ENCODE results near the gene HMGB4. TPM values are rescaled to one million over a fixed set of nuclear protein-coding genes. Genes with fewer than 3 reads are reported as not detected.

HMGB4 gene
- total and polyA plus RNA-seq, 2 of the 4 experiments (the other 2 are of a cell fraction), result not detected

GRCh38 chr1:33872275-33872674, 8.4 kb downstream of the HMGB4 start:
- no peak overlapping the region for H3K4me2 ChIP-seq (ENCODE audit: low read depth, low read length)
- no peak overlapping the region for H3K27ac ChIP-seq (ENCODE audit: insufficient read depth, low read length)
- ChIA-PET POLR2A (ENCODE audit: unreplicated experiment) (no interaction called here), CTCF (no interaction called here)
- H3K23ac ChIP-seq (ENCODE audit: low read depth, low read length), result no peak overlapping the region
- H2BK15ac ChIP-seq (ENCODE audit: low read depth, low read length), result no peak overlapping the region
- no peak for DNase-seq
- H4K91ac ChIP-seq (ENCODE audit: insufficient read depth, low read depth, low read length), result no peak overlapping the region
- no peak overlapping the region for H3K14ac ChIP-seq (replicated peaks; ENCODE audit: low read depth, low read length)
- H2AK5ac ChIP-seq (ENCODE audit: low read depth, low read length), result no peak overlapping the region
- H3K27me3 ChIP-seq (ENCODE audit: control insufficient read depth, insufficient read depth, low read length), result no peaks in the 10 kb centered on the region
- no peak overlapping the region for H3K18ac ChIP-seq (ENCODE audit: low read depth, low read length)
- H2AFZ ChIP-seq (replicated peaks; ENCODE audit: low read length, poor library complexity), result no peak overlapping the region
- in situ Hi-C loops (cut with MboI; ENCODE audit: low sequenced_read_pairs) (no loop called here), intact Hi-C loops (cut with micrococcal nuclease) (no loop called here), dilution Hi-C loops (cut with HindIII; ENCODE audit: low sequenced_read_pairs, unreplicated experiment) (no loop called here)
- H3K9me3 ChIP-seq (ENCODE audit: control insufficient read depth, insufficient read depth, low read length), result peaks cover 11% of the 10 kb centered on the region; the same call in 1 of the 2 replicates
- no peak overlapping the region for H2AK9ac ChIP-seq (replicated peaks; ENCODE audit: low read depth, low read length, poor library complexity)
- H4K8ac ChIP-seq (ENCODE audit: low read depth in 2 of 2, low read length in 2 of 2), result no peak overlapping the region
- no peaks in the 10 kb centered on the region for H3K36me3 ChIP-seq (ENCODE audit: control insufficient read depth, insufficient read depth, low read length)
- H4K20me1 ChIP-seq (ENCODE audit: insufficient read depth, low read length), result no peaks in the 10 kb centered on the region
- H2BK120ac ChIP-seq (ENCODE audit: low read depth, low read length), result no peak overlapping the region
- H3K4me1 ChIP-seq (ENCODE audit: control insufficient read depth, insufficient read depth, low read length), result no peaks in the 10 kb centered on the region
- H3K4ac ChIP-seq (ENCODE audit: low read depth, low read length), result no peak overlapping the region
- no TSS peak for BruUV-seq (replicated peaks)
- no peaks in the 10 kb centered on the region for H3K9me1 ChIP-seq (ENCODE audit: insufficient read depth, low read length)
- no peak overlapping the region for H3K4me3 ChIP-seq (ENCODE audit: insufficient read depth, low read depth, low read length)
- TF ChIP-seq RAD21 (IDR thresholded peaks at IDR 0.05; ENCODE audit: low read length) (no peak), RFX5 (IDR thresholded peaks at IDR 0.05; ENCODE audit: low read depth, low read length) (no peak), ELK1 (IDR thresholded peaks at IDR 0.05; ENCODE audit: borderline replicate concordance, low read depth, low read length) (no peak), MAFK (IDR thresholded peaks at IDR 0.05; ENCODE audit: low read depth, low read length) (no peak), MAZ (IDR thresholded peaks at IDR 0.05; ENCODE audit: borderline replicate concordance, low read depth, low read length) (no peak), CEBPB (IDR thresholded peaks at IDR 0.05; ENCODE audit: low read depth, low read length) (no peak), MXI1 (IDR thresholded peaks at IDR 0.05; ENCODE audit: borderline replicate concordance, low read depth, low read length) (no peak), FOS (IDR thresholded peaks at IDR 0.05; ENCODE audit: low read depth, low read length) (no peak), CHD1 (IDR thresholded peaks at IDR 0.05; ENCODE audit: low read depth, low read length) (no peak), CTCF (conservative IDR thresholded peaks at IDR 0.05; ENCODE audit: low read depth, low read length) (no peak), USF2 (IDR thresholded peaks at IDR 0.05; ENCODE audit: low read depth, low read length) (no peak), POLR2A (IDR thresholded peaks at IDR 0.05; ENCODE audit: low read depth, low read length) (no peak), RCOR1 (IDR thresholded peaks at IDR 0.05; ENCODE audit: insufficient replicate concordance, low read length) (no peak), NFE2L2 (IDR thresholded peaks at IDR 0.05; ENCODE audit: low read depth, low read length) (no peak), SMC3 (IDR thresholded peaks at IDR 0.05; ENCODE audit: low read depth, low read length) (no peak)
- ATAC-seq (ENCODE audit: low read depth), result no peak
- no peaks in the 10 kb centered on the region for H3K79me1 ChIP-seq (ENCODE audit: low read depth in 1 of 2, low read length in 2 of 2)
- H2BK5ac ChIP-seq (ENCODE audit: low read depth, low read length, poor library complexity, severe bottlenecking), result no peak overlapping the region
- H4K5ac ChIP-seq (ENCODE audit: low read depth, low read length), result no peak overlapping the region
- no peak overlapping the region for H3K9ac ChIP-seq (ENCODE audit: low read depth, low read length)
- no peak overlapping the region for H3K56ac ChIP-seq (ENCODE audit: extremely low read depth, insufficient read depth, low read length)
- no peak overlapping the region for H2BK20ac ChIP-seq (ENCODE audit: low read depth, low read length)
